ENCODE results near the gene LGALS13. TPM values are rescaled to one million over a fixed set of nuclear protein-coding genes. Genes with fewer than 3 reads are reported as not detected.

Gene LGALS13
- total RNA-seq, 1 experiment from 2014 or later: not detected

- no peak for TF ChIP-seq JUND (IDR thresholded peaks at IDR 0.05)
- no peak for TF ChIP-seq POLR2AphosphoS5 (IDR thresholded peaks at IDR 0.05; ENCODE audit: low read depth, low read length)
- TF ChIP-seq POLR2A (IDR thresholded peaks at IDR 0.05; ENCODE audit: borderline replicate concordance, extremely low read depth, insufficient read depth, insufficient read length): no peak
Observed at GRCh38 chr19:39557811-39558623, 44.3 kb upstream of the LGALS13 start (continued).

DNA sequence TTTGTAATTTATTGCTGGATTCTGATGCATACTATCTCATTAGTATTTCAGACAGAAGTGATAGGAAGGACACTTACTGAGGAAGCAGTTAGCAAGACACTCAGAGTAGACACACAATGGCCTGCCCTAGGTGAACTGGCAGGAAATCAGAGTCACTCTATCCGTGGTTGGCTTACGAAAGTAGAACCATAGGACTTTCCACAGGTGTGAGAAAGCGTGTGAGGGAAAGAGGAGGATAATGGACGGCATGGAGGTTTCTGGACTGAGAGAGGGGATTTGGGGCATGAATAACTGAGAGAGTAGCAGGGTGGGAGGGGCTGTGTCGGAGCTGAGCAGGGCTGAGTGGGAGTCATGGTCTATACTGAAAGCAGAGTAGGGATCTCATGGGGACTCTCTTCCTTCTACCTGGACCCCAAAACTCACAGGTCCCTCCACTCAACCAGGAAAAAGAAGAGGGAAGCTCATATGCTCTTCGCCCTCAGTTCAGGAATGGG, 43.7 kb upstream of the LGALS13 start:
- H3K9ac ChIP-seq (ENCODE audit: low read length): no peak overlapping the region
- H3K27ac ChIP-seq (ENCODE audit: low read depth, low read length): no peak overlapping the region
- no peak overlapping the region for H3K4me3 ChIP-seq (replicated peaks in 1 of 2; ENCODE audit: low read depth in 1 of 2, low read length in 2 of 2)
- H3K27me3 ChIP-seq (ENCODE audit: insufficient read depth, low read length): peaks cover 31% of the 10 kb centered on the region; the same call in 1 of the 2 replicates
- no peaks in the 10 kb centered on the region for H3K9me3 ChIP-seq (ENCODE audit: control insufficient read depth in 1 of 2, insufficient read depth in 1 of 2, low read depth in 1 of 2, low read length in 2 of 2)
- H3K4me2 ChIP-seq (ENCODE audit: low read length): no peak overlapping the region
- ChIA-PET RAD21 (ENCODE audit: low non-redundant PET in 1 of 2, low total read pairs in 2 of 2, uncharacterized antibody in 2 of 2, unreplicated experiment in 2 of 2) (no interaction called here), POLR2A (no interaction called here), CTCF (no interaction called here)
- H2AFZ ChIP-seq (ENCODE audit: low read depth, low read length, poor library complexity, severe bottlenecking): no peak overlapping the region
- H3K36me3 ChIP-seq (ENCODE audit: control insufficient read depth in 1 of 2, insufficient read depth in 2 of 2, low read length in 2 of 2): no peaks in the 10 kb centered on the region
- peaks cover 0 to 9% of the 10 kb centered on the region in 2 experiments; a peak in 2 of 4 replicates for H3K4me1 ChIP-seq (ENCODE audit: control insufficient read depth in 1 of 2, insufficient read depth in 2 of 2, low read length in 2 of 2)
- no peaks in the 10 kb centered on the region for H3K79me2 ChIP-seq (ENCODE audit: insufficient read depth, low read length)
- no peak for ATAC-seq
- DNase-seq (ENCODE audit: low read depth, low spot score): no peak
- intact Hi-C loops (cut with micrococcal nuclease): no loop called here
- BruUV-seq (replicated peaks): no TSS peak
- no peaks in the 10 kb centered on the region for H4K20me1 ChIP-seq (ENCODE audit: insufficient read depth)
- H3K9me2 ChIP-seq (ENCODE audit: insufficient read depth): no peaks in the 10 kb centered on the region
- TF ChIP-seq EZH2phosphoT487 (IDR thresholded peaks at IDR 0.05; ENCODE audit: borderline replicate concordance) (no peak), CEBPB (IDR thresholded peaks at IDR 0.05; ENCODE audit: low read depth) (no peak), SRF (IDR thresholded peaks at IDR 0.05; ENCODE audit: low read depth) (no peak), YY1 (IDR thresholded peaks at IDR 0.05; ENCODE audit: extremely low read depth, insufficient replicate concordance, low read depth, low read length) (no peak), POLR2AphosphoS5 (IDR thresholded peaks at IDR 0.05; ENCODE audit: low read depth, low read length) (no peak), FOSL1 (IDR thresholded peaks at IDR 0.05; ENCODE audit: low read depth) (no peak), TCF7L2 (IDR thresholded peaks at IDR 0.05; ENCODE audit: borderline replicate concordance, extremely low read depth, insufficient read depth, insufficient read length) (no peak), ELF1 (IDR thresholded peaks at IDR 0.05; ENCODE audit: borderline replicate concordance, low read depth) (no peak), CBX3 (IDR thresholded peaks at IDR 0.05; ENCODE audit: low read depth) (no peak), ATF3 (IDR thresholded peaks at IDR 0.05) (no peak), ZFX (IDR thresholded peaks at IDR 0.05) (no peak), RAD21 (IDR thresholded peaks at IDR 0.05; ENCODE audit: low read depth) (no peak), POLR2A (IDR thresholded peaks at IDR 0.05; ENCODE audit: borderline replicate concordance, extremely low read depth, insufficient read depth, insufficient read length) (no peak), CTCF (IDR thresholded peaks at IDR 0.05 in 2 of 3, conservative IDR thresholded peaks at IDR 0.05 in 1 of 3; ENCODE audit: borderline replicate concordance in 1 of 3, insufficient read depth in 1 of 3, low read depth in 2 of 3, low read length in 2 of 3) (no peak), EZH2 (IDR thresholded peaks at IDR 0.05) (no peak)
- TF ChIP-seq, protein P1, sequence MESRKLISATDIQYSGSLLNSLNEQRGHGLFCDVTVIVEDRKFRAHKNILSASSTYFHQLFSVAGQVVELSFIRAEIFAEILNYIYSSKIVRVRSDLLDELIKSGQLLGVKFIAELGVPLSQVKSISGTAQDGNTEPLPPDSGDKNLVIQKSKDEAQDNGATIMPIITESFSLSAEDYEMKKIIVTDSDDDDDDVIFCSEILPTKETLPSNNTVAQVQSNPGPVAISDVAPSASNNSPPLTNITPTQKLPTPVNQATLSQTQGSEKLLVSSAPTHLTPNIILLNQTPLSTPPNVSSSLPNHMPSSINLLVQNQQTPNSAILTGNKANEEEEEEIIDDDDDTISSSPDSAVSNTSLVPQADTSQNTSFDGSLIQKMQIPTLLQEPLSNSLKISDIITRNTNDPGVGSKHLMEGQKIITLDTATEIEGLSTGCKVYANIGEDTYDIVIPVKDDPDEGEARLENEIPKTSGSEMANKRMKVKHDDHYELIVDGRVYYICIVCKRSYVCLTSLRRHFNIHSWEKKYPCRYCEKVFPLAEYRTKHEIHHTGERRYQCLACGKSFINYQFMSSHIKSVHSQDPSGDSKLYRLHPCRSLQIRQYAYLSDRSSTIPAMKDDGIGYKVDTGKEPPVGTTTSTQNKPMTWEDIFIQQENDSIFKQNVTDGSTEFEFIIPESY (IDR thresholded peaks at IDR 0.05; ENCODE audit: extremely low read depth, insufficient replicate concordance, low read length): no peak
